Activated effector memory CD4-positive, alpha-beta T cell treated with anti-CD3 and anti-CD28 coated beads, Interleukin-2, amount 50 U/mL, for 16 hours (primary cell): ENCODE data around the gene CFAP91.

Source experiments
- DNase-seq: peaks from one replicate; pipeline ENCODE4 v3.0.0-alpha.2; 2020

Gene CFAP91

DNA sequence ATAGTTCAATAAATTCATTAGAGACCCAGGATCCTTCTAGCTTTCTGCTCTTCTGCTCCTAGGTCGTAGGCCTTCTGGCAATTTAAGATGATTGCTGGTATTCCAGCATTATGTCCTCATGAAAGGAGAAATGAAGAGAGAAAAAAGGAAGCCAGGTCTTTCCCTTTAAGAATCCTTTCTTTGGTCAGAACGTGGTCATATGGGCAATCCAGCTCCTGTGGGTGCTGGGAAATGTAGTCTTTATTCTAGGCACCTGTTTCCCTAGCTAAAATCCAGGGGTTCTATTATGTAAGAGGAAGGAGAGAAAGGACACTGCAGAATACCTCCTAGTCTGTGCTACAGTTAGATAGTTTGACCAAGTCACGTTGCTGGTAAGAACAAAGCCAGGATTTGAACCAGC, 43.6 kb downstream of the CFAP91 start:
- no peak for DNase-seq

DNA sequence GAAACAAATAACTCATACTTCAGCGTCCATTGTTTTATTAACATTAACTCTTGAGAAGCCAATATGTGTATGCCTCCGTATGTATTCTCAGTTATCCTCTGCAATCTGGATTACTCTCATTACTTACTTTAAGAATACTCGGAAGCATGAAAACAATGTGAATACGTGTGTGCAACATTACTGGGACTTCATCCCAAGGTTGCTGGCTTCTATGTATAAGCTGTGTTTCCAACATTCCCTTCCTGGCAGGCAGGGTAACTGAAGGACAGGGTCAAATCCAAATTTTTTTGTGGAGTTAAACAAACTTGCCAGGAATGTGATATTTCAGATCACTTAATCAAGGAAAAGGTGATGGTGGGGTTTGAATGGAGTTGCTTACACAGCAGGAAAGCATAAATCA, 44.5 kb downstream of the CFAP91 start:
- no peak for DNase-seq

DNA sequence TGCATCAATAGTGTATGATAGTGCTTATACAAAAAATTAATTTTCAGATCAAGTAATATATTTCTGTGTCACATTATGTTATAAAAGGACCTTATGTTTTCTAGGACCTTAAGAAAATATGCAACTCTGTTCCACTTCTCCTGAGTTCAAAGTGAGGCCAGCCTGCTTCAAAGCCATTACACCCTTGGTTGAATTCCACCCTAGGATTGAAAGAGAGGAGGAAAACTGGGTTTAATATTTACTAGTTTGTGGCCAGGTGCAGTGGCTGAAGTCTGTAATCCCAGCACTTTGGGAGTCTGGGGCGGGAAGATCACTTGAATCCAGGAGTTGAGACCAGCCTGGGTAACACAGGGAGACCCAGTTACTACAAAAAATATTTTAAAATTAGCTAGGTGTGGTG, 46.2 kb downstream of the CFAP91 start:
- no peak for DNase-seq

DNA sequence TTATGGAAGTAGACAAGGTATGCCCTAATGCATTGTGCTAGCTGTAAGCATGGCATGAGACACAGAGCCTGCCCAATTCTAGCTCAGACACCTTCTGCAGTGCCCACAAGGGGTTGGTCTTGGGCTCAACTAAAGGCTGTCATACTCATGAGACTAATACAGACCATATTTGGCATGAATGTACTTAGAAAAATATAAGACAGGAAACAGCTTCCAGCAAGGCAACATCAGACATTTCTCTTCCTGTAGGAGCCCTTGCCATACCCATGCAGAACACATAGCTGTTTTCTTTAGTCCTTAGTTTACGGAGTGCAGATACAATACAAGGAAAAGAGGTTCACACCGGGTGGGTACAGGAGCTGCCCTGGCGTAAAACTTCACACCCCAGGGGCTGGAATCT, 48.6 kb downstream of the CFAP91 start:
- no peak for DNase-seq
